GM21423 (cell line): ENCODE data around the gene UBE2G1.
"Not testable (repeated sequence)": the region's sequence is repeated elsewhere in the genome, so short reads cannot be mapped to it uniquely, and the experiment has no call there.

Source experiments
- ATAC-seq: cut with Tn5 transposase; IDR thresholded peaks from one replicate; pipeline ENCODE4 v1.9.1; 2021; ENCODE audit warnings: mild to moderate bottlenecking, moderate library complexity; ENCODE audit not compliant: unreplicated experiment

The UBE2G1 gene

DNA sequence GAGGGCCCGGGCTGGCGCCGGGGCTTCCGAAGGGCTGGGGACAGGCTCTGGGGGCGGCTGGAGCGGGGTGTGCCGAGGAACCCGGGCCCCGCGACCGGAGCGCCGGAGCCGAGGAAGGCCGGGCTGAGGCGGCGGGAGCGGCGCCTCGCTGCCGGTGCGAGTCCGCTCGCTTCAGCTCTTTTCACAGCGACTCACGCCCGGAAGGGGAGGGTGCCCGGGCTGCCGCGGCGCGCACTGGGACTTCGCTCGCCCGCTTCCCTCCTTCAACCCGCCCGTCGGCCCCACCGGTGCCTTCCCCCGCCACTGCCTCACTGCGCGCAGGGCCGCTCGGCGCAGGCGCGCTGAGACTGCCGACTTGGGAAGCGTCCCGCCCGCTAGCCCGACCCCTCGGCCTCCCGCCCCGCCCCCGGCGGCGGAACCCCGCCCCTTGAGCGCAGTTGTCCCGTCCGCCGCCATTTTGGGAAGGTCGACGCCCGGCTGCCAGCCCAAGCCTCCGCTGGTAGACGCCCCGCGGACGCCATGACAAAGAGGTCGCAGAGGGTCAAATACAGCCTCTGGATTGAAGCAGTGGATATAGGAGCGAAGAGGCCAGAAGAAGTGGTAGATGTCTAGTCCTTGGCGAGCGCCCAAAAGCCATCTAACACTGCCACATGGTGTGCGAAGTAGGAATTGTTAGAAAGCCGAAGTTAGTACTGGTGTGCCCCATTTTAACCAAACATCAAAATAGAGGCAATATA is at the start of gene UBE2G1:
UBE2G1 (minus strand) TSS at position 349 of the 737 bp plus-strand sequence. CDS start 359 bp downstream, outside the sequence.
- peak; percentile 72 for ATAC-seq

- peak; percentile 52 for ATAC-seq
Measured at GRCh38 chr17:4412933-4413831, 46.7 kb upstream of the UBE2G1 start.

DNA sequence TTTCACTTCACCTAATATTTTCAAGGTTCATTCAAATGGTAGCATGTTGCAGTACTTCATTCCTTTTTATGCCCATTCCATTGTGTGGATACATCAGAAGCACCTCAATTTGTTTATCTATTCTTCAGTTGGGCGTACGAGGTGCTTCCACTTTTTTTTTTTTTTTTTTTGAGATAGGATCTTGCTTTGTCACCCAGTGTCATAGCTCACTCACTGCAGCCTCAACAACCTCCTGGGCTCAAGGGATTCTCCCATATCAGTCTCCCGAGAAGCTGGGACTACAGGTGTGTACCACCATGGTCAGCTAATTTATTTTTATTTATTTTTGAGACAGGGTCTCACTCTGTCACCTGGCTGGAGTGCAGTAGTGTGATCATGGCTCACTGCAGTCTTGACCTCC is 44.7 kb upstream of the UBE2G1 start:
- no peak for ATAC-seq

DNA sequence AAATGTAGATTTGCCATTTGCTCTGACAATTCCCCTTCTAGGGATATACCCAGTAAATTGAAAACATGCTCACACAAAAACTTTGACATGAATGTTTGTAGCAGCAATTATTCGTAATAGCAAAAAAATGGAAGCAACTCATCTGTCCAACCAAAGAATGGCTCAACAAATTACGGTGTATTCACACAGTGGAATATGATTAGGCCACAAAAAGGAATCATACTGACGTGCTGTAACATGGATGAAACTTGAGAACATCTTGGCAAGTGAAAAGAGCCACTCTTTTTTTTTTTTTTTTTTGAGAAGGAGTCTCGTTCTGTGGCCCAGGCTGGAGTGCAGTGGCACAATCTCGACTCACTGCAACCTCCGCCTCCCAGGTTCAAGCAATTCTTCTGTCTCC is 43.2 kb upstream of the UBE2G1 start:
- ATAC-seq, result no peak

DNA sequence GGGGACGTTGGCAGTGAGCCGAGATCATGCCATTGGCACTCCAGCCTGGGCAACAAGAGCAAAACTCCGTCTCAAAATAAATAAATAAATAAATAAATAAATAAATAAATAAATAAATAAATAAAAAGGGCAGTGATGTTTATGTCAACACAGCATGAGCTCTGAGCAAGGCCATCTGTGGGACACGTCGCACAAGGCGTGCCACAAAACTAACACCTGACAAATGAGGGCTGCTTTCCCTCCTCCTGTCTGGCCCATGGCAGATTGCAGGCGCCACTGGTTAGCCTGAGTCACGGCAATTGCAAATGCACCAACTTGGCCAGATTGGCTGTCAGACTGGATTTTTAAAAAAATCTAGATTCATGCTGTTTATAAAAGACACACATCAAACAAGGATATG is 41.4 kb upstream of the UBE2G1 start:
- ATAC-seq, result no peak

- no peak for ATAC-seq
Measured at GRCh38 chr17:4407216-4407615, 40.7 kb upstream of the UBE2G1 start.

- no peak for ATAC-seq
Measured at GRCh38 chr17:4406386-4406785, 39.9 kb upstream of the UBE2G1 start.

- no peak for ATAC-seq
Measured at GRCh38 chr17:4405699-4406098, 39.2 kb upstream of the UBE2G1 start.

- ATAC-seq, result no peak
Measured at GRCh38 chr17:4405038-4405669, 38.7 kb upstream of the UBE2G1 start.

GRCh38 chr17:4397840-4398239 is 31.4 kb upstream of the UBE2G1 start:
- ATAC-seq, result no peak

- ATAC-seq, result no peak
Measured at GRCh38 chr17:4395111-4395478, 28.6 kb upstream of the UBE2G1 start.

DNA sequence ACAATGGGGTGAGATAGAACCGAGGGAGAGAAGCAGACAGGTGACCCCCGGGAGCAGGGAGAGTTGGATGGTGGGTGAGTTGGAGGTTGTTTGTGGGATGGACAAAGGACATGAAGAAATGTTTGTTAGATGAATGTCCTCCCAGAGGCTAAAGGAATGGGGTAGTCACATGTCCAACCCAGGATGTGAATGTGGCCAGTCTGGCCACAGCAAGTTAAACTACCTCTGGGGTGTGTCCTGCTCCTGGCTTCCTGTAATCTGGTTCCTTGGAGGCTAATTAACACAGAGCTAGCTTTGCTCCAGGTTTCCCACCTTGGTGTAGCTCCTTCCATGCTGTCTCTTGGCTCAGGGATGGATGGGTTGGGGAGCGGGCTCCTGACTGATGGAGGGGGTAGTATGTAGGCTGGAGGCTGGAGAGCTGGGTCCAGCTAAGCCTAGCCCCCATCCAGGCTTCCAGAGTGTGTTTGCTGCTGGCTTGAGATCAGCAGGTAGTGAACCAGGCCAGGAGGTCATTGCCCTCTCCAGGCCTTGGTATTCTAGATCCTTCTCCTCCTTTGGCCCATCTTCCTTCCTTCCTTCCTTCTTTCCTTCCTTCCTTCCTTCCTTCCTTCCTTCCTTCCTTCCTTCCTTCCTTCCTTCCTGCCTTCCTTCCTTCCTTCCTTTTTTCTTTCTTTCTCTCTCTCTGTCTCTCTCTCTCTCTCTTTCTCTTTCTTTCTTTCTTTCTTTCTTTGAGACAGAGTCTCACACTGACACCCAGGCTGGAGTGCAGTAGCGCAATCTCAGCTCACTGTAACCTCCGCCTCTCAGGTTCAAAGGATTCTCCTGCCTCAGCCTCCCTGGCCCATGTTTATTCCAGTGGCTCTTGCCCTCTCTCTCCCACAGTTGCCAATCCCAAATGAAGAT is 28.0 kb upstream of the UBE2G1 start:
- no peak for ATAC-seq

DNA sequence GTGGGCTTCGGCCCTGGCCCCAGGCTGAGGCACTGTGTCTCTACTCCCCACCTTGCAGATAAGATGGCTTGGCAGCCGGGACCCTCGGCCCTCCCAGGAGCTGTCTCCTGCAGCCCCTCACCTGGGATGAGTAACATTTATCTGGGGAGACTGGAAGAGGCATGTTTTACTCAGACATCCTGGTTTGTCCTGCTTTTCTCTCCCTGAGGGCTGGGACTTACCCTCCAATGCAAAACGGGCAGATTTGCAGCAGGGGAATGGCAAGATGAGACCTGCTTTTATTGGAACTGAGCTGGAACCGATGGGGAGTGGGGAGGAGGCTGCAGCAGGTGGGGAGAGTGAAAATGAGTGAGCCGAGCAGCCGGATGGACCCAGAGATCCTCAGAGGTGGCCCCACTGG is 27.3 kb upstream of the UBE2G1 start:
- no peak for ATAC-seq

DNA sequence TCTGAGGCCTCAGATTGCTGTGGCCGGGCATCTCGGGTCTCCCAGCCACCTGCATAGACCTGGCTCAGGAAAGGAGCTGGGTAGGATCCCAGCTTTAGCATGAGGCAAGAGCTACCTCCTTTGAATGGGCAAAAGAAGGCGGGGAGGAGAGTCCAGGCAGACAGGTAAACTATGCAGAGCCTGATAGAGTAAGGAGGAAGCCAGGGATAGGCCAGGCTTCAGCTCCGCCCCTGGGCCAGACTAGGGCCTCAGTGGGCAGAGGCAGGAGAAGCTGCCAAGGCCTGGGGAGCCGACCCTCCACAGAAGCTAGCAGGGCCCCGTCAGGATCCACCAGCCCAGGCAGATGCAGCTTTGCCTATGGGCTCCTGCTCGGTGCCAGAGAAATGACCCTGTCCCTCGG is 22.6 kb upstream of the UBE2G1 start:
- ATAC-seq, result no peak

GRCh38 chr17:4387137-4387536 is 20.7 kb upstream of the UBE2G1 start:
- ATAC-seq, result no peak

DNA sequence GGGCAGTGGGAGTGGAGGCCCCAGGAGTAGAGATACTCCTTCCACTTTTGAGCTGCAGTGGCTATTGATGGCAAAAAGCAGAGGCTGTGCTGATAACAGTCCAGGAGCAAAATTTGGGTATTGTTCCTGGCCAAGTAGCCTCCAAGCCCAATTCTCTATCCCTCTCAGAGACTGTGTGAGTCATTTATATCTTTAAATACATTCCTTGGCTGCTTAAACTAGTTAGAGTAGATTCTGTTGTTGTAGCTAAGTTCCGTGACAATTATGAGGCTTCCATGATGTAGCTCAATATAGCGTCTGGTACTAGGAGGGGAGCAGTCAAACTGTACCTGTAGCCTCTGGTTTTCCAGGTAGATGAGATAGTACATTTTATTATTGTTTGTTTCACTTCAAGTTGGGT is 19.9 kb upstream of the UBE2G1 start:
- no peak for ATAC-seq

DNA sequence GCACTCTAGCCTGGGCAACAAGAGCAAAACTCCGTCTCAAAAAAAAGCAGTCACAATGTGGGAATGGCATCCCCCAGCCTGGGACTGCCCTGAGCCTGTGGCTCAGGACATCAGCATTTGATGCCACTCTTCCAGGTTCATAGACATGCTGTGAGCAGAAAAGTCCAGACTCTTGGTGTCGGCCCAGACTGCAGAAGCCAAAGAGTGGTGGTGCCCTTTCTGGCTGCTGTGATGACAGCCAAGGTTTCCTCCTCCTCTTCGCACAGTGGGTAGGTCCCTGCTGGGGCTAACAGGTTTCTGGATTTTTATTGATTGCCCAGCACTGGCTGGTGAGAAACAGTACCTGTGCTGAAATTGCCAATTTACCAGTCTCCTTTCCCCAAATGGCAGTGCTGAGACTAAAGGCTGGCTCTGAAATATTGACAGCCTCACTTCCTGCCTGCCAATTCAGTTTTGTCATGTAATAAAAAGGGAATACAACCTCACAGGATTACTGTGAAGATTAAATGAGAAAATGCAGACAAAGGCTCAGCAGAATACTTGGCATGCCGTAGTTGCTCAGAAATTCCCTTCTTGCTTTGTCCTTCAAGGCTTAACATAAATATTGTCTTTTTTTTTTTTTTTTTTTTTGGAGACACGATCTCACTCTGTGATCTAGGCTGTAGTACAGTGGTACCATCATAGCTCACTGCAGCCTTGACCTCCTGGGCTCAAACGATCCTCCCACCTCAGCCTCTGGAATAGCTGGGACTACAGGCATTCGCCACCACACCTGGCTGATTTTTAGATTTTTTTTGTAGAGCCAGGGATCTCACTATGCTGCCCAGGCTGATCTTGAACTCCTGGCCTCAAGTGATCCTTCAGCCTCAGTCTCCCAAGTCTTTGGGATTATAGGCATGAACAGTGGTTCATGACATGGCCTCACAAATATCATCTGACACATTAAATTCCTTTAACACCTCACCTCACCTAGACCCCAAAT is 15.5 kb upstream of the UBE2G1 start:
- no peak for ATAC-seq

DNA sequence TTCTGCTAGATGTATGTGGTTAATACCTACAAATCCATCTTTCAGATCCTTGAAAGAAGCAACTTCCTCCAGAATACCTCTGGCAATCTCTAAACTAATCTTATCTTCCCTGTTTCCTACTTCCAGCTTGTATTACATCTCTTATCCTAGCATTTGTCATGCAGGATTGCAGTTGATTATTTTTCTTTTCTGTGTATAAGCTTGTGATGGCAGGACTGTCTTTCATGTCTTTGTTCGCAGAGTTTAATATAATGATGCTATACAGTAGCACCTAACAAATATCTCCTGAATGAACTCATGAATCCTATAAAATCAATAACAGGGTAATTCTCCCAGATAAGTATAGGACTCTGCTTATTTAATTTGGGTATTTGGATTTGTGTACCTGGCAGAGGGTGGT is 12.2 kb upstream of the UBE2G1 start:
- no peak for ATAC-seq

GRCh38 chr17:4377247-4377646 is 10.8 kb upstream of the UBE2G1 start:
- ATAC-seq, result not testable (repeated sequence)
